Left lung (tissue), 10 donors: Measurements from ENCODE around the gene TRIM36. TPM values are rescaled to one million over a fixed set of nuclear protein-coding genes. Genes with fewer than 3 reads are reported as not detected.

Experiments used
- ATAC-seq: fragments of 200-7000 bp; cut with Tn5 transposase; one replicate; pipeline ENCODE4 v1.9.1; 2020; ENCODE audit warnings: moderate library complexity
- DNase-seq, 4 donors: peaks; one replicate each; pipeline ENCODE4 v3.0.0-alpha.2; 2013 to 2020
- H3K27ac ChIP-seq, 2 donors: fragments of 200-600 bp; sonication (generic) in 1 of 2; one replicate each; pipeline versions ENCODE4 v1.5.0 to v1.8.0; 2020 to 2021
- H3K27me3 ChIP-seq, 2 donors: fragments of 200-600 bp; sonication (generic) in 1 of 2; one replicate each; pipeline versions ENCODE4 v1.5.0 to v1.8.0; 2020 to 2021
- H3K36me3 ChIP-seq, 2 donors: fragments of 200-600 bp; sonication (generic) in 1 of 2; one replicate each; pipeline versions ENCODE4 v1.5.0 to v1.8.0; 2020 to 2021
- H3K4me1 ChIP-seq, 2 donors: fragments of 200-600 bp; one replicate each; pipeline ENCODE4 v1.8.0; 2021
- H3K4me3 ChIP-seq, 2 donors: fragments of 200-600 bp; sonication (generic) in 1 of 2; one replicate each; pipeline versions ENCODE4 v1.5.0 to v1.8.0; 2020 to 2021; ENCODE audit warnings: mild to moderate bottlenecking in 1 of 2
- H3K9me3 ChIP-seq, 2 donors: fragments of 200-600 bp; sonication (generic) in 1 of 2; one replicate each; pipeline versions ENCODE4 v1.5.0 to v1.8.0; 2020 to 2021
- CTCF ChIP-seq, 2 donors: fragments of 200-600 bp; sonication (generic) in 1 of 2; IDR thresholded peaks; one replicate each; pipeline versions ENCODE4 v1.5.0 to v1.8.0; 2021; ENCODE audit warnings: antibody characterized with exemption in 2 of 2
- intact Hi-C, 2 donors: fragments of 100-400 bp; cut with DNase I; formaldehyde crosslinking; loops; one replicate each; pipeline versions ENCODE4 v1.11.2 to v1.14.2; 2022
- polyA plus RNA-seq, 6 donors: library from polyadenylated mRNA; unstranded; fragments of 120-200 nt; gene quantifications; one replicate each; pipeline ENCODE4 v1.2.1, GENCODE V29; 2013; ENCODE audit not compliant: insufficient read length in 6 of 6
- total RNA-seq, 2 donors: library from RNA; stranded (reverse); fragmentation: NEBNext Ultra II Directional; extraction: Animal tissue kit (Norgen Biotek cat#: 25700); gene quantifications; one replicate each; pipeline ENCODE4 v1.2.1, GENCODE V29; 2021
- donor health status: DM: no; HTN: yes; CAD: no.
- donor health status: DM: no; HTN: no; CAD: no.

TRIM36 gene
- total and polyA plus RNA-seq, 8 donors, result 0.98 to 6.9 (median 1.5) TPM

DNA sequence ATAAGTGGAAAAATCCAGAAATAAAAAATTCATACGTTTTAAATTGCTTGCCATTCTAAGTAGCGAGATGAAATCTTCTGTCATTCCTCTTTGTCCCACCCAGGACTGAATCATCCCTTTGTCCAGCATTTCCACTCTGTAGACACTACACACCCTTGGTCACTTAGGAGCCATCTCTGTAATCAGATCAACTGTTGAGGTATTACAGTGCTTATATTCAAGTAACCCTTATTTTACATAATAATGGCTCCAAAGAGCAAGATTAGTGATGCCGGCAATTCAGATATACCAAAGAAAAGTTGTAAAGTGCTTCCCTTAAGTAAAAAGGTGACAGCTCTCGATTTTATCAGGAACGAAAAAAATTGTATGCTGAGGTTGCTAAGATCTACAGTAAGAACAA lies 60.4 kb downstream of the TRIM36 start:
- DNase-seq, result no peak
- no peak overlapping the region for H3K27ac ChIP-seq
- no peaks in the 10 kb centered on the region for H3K36me3 ChIP-seq
- no peaks in the 10 kb centered on the region for H3K9me3 ChIP-seq
- H3K4me3 ChIP-seq, result no peak overlapping the region
- no peaks in the 10 kb centered on the region for H3K4me1 ChIP-seq
- intact Hi-C loops, result no loop called here
- no peak for TF ChIP-seq CTCF (IDR thresholded peaks at IDR 0.05)
- no peak for ATAC-seq
- peaks cover 0 to 10% of the 10 kb centered on the region in 2 donors for H3K27me3 ChIP-seq

DNA sequence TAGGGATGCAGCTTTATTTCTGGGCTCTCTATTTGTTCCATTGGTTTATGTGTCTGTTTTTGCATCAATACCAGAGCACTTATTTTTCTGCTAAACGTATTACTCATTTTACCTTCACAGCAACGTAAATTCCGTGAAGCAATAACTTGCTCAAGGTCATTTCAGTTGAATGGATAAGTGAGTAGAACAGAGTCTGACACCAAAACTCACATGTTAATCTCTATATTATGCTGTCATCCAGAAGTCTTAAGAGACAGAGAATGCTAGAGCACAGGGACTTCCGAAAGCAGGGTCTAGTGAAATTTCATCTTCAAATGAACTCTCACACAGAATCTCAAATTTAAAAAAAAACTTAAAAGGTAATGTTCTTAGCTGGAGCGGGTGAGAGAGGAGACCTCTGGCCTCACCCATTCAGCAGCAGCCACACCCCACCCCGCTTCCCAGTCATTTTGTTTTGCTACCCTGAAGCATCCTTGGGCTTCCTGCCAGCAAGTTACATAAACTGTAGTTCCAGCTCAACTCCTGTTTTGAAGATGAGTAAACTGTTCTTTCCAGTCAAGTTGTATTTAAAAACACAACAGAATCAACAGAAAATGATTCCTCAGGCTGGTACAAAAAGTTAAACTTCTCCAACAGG lies 69.3 kb downstream of the TRIM36 start:
- intact Hi-C loops, result no loop called here
- TF ChIP-seq CTCF (IDR thresholded peaks at IDR 0.05), result no peak
- Histone ChIP-seq H3K4me3 (no peak overlapping the region), H3K27ac (no peak overlapping the region), H3K9me3 (no peaks in the 10 kb centered on the region), H3K4me1 (no peaks in the 10 kb centered on the region), H3K27me3 (peaks cover 0 to 7% of the 10 kb centered on the region in 2 donors), H3K36me3 (no peaks in the 10 kb centered on the region)
- ATAC-seq (no peak), DNase-seq (no peak)

DNA sequence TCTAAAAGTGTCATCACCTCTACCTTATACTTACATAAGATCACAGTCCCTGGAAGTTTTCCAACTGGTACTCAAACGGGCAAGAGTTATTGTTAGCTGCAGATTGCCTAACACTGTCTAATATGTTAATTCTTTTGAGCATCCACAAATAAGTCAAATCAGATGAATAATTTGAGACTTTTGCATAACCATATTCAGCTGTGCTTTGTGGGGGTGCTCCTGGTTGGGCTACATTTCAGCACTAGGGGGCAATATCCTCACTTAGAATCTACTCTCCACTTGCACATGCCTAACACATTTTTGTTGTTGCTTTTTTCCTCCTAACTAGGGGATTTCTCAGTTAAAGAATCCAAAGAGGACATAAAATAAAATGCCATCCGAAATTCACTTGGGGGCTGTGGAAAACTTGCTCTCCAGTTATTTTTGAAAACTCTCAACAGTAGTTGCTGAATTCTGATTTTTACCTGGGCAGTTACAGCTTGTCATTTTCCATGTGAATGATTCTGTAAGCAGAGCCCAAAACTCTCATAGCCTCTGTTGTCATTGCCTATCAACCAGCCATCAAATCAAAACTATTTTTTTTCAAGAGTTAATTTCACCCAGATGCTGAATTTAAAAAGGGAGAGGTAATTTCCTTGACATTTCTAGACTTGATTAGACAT lies 71.5 kb downstream of the TRIM36 start:
- intact Hi-C loops, result loop anchor here in 1 of 2 donors (10.0 kb wide), 1 partner anchor 147 kb away; no protein-coding TSS in a partner anchor
- DNase-seq (peak in 1 of 4 donors; percentile 51), ATAC-seq (peak; percentile 94)
- H3K27me3 ChIP-seq, result no peaks in the 10 kb centered on the region
- H3K4me3 ChIP-seq, result no peak overlapping the region
- no peaks in the 10 kb centered on the region for H3K36me3 ChIP-seq
- TF ChIP-seq CTCF (IDR thresholded peaks at IDR 0.05), result peak; percentile 65 to 71
- H3K27ac ChIP-seq, result no peak overlapping the region
- H3K9me3 ChIP-seq, result no peaks in the 10 kb centered on the region
- no peaks in the 10 kb centered on the region for H3K4me1 ChIP-seq

DNA sequence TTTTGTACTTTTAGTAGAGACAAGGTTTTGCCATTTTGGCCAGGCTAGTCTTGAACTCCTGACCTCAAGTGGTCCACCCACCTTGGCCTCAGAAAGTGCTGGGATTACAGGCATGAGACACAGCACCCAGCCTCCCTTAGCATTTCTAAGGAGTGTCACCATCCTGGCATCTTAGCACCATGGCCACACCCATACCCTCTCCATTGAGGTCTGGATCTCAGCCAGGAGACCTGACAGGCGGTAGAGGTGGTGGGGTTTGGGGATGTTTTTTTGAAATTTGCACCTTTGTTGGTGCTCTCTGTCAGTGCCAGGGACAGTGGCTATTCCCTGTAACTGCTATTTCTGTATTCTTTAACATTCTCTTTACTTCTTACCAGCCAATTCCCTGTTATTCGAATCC lies 72.5 kb downstream of the TRIM36 start:
- no peak for DNase-seq
- Histone ChIP-seq H3K4me3 (no peak overlapping the region), H3K4me1 (no peaks in the 10 kb centered on the region), H3K9me3 (no peaks in the 10 kb centered on the region), H3K27me3 (no peaks in the 10 kb centered on the region), H3K36me3 (no peaks in the 10 kb centered on the region), H3K27ac (no peak overlapping the region)
- intact Hi-C loops, result loop anchor here in 1 of 2 donors (10.0 kb wide), 1 partner anchor 148 kb away; no protein-coding TSS in a partner anchor
- ATAC-seq, result no peak
- no peak for TF ChIP-seq CTCF (IDR thresholded peaks at IDR 0.05)

DNA sequence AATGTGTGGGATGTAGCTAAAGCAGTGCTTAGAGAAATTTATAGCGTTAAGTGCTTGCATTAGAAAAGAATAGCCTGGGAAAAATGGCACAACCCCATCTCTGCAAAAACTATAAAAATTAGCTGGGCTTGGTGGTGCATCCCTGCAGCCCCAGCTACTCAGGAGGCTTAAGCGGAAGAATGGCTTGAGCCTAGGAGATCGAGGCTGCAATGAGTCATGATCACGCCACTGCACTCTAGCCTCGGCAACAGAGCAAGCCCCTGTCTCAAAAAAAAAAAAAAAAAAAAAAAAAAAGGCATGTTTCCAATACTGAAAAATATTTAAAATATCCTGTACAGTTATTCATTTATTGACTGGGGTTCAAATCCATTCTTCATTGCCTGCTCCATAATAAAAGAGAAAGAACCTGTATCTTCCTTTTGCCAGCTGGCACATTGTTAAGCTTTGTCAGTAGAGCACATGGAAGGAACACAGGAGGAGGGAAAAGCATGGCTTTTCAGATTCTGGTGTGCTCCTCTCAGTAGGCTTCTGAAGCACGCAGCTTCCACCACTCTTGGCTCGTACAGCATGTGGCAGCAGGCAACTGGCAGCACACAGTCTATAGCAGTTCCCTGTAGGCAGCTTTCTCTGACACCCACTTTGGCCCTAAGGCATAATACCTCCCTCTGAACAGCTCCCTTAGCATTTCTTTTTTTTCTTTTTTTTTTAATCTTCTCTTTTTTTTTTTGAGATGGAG lies 73.5 kb downstream of the TRIM36 start:
- Histone ChIP-seq H3K4me1 (no peaks in the 10 kb centered on the region), H3K27ac (no peak overlapping the region), H3K9me3 (no peaks in the 10 kb centered on the region), H3K27me3 (peaks cover 0 to 3% of the 10 kb centered on the region in 2 donors), H3K4me3 (no peak overlapping the region), H3K36me3 (no peaks in the 10 kb centered on the region)
- no peak for TF ChIP-seq CTCF (IDR thresholded peaks at IDR 0.05)
- no peak for DNase-seq
- intact Hi-C loops, result loop anchor here in 1 of 2 donors (10.0 kb wide), 1 partner anchor 149 kb away; no protein-coding TSS in a partner anchor
- no peak for ATAC-seq
